ENCODE data around the gene PPP2R2B.

PPP2R2B gene

GRCh38 chr5:146659961-146660360, 218.6 kb downstream of the PPP2R2B start:
- TF ChIP-seq MAX (IDR thresholded peaks at IDR 0.05) (no peak), TAF1 (IDR thresholded peaks at IDR 0.05; ENCODE audit: low read depth) (no peak), NFIC (IDR thresholded peaks at IDR 0.05) (no peak), CEBPB (IDR thresholded peaks at IDR 0.05) (no peak), EP300 (IDR thresholded peaks at IDR 0.05; ENCODE audit: borderline replicate concordance) (no peak), YY1 (IDR thresholded peaks at IDR 0.05; ENCODE audit: low read depth) (no peak), TCF12 (IDR thresholded peaks at IDR 0.05; ENCODE audit: low read depth) (no peak), TEAD4 (IDR thresholded peaks at IDR 0.05) (no peak), USF1 (IDR thresholded peaks at IDR 0.05) (no peak), RAD21 (IDR thresholded peaks at IDR 0.05; ENCODE audit: low read depth) (no peak), REST (IDR thresholded peaks at IDR 0.05; ENCODE audit: low read depth) (no peak), FOXM1 (IDR thresholded peaks at IDR 0.05; ENCODE audit: borderline replicate concordance, low read depth) (no peak)

- TF ChIP-seq CREB1 (IDR thresholded peaks at IDR 0.05; ENCODE audit: low read depth), result no peak
- TF ChIP-seq YY1 (IDR thresholded peaks at IDR 0.05; ENCODE audit: low read depth), result no peak
- no peak for TF ChIP-seq TEAD4 (IDR thresholded peaks at IDR 0.05)
- no peak for TF ChIP-seq CEBPB (IDR thresholded peaks at IDR 0.05)
- TF ChIP-seq ZBTB7A (IDR thresholded peaks at IDR 0.05; ENCODE audit: low read depth), result no peak
- TF ChIP-seq MAX (IDR thresholded peaks at IDR 0.05), result no peak
These were observed 221.9 kb downstream of the PPP2R2B start for GRCh38 chr5:146656703-146657102.

- TF ChIP-seq ZBTB7A (IDR thresholded peaks at IDR 0.05; ENCODE audit: low read depth), result no peak
- no peak for TF ChIP-seq CREB1 (IDR thresholded peaks at IDR 0.05; ENCODE audit: low read depth)
- TF ChIP-seq EP300 (IDR thresholded peaks at IDR 0.05; ENCODE audit: borderline replicate concordance), result no peak
- TF ChIP-seq REST (IDR thresholded peaks at IDR 0.05; ENCODE audit: low read depth), result no peak
- no peak for TF ChIP-seq EGR1 (IDR thresholded peaks at IDR 0.05)
- no peak for TF ChIP-seq CEBPB (IDR thresholded peaks at IDR 0.05)
These were observed 225.0 kb downstream of the PPP2R2B start for GRCh38 chr5:146653560-146653959.

- TF ChIP-seq TAF1 (IDR thresholded peaks at IDR 0.05; ENCODE audit: low read depth) (no peak), YY1 (IDR thresholded peaks at IDR 0.05; ENCODE audit: low read depth) (no peak), RAD21 (IDR thresholded peaks at IDR 0.05; ENCODE audit: low read depth) (no peak), CEBPB (IDR thresholded peaks at IDR 0.05) (no peak), USF1 (IDR thresholded peaks at IDR 0.05) (no peak), TCF12 (IDR thresholded peaks at IDR 0.05; ENCODE audit: low read depth) (no peak), CREB1 (IDR thresholded peaks at IDR 0.05; ENCODE audit: low read depth) (no peak), MAX (IDR thresholded peaks at IDR 0.05) (no peak), EP300 (IDR thresholded peaks at IDR 0.05; ENCODE audit: borderline replicate concordance) (no peak), TEAD4 (IDR thresholded peaks at IDR 0.05) (no peak), ZBTB7A (IDR thresholded peaks at IDR 0.05; ENCODE audit: low read depth) (no peak), NFIC (IDR thresholded peaks at IDR 0.05) (no peak), FOXM1 (IDR thresholded peaks at IDR 0.05; ENCODE audit: borderline replicate concordance, low read depth) (no peak), REST (IDR thresholded peaks at IDR 0.05; ENCODE audit: low read depth) (no peak), EGR1 (IDR thresholded peaks at IDR 0.05) (no peak)
These were observed 226.0 kb downstream of the PPP2R2B start for GRCh38 chr5:146652547-146652946.
